ENCODE measurements around the gene ZMYND10. TPM values are rescaled to one million over a fixed set of nuclear protein-coding genes. Genes with fewer than 3 reads are reported as not detected.

ZMYND10 gene
- total RNA-seq, result not detected

DNA sequence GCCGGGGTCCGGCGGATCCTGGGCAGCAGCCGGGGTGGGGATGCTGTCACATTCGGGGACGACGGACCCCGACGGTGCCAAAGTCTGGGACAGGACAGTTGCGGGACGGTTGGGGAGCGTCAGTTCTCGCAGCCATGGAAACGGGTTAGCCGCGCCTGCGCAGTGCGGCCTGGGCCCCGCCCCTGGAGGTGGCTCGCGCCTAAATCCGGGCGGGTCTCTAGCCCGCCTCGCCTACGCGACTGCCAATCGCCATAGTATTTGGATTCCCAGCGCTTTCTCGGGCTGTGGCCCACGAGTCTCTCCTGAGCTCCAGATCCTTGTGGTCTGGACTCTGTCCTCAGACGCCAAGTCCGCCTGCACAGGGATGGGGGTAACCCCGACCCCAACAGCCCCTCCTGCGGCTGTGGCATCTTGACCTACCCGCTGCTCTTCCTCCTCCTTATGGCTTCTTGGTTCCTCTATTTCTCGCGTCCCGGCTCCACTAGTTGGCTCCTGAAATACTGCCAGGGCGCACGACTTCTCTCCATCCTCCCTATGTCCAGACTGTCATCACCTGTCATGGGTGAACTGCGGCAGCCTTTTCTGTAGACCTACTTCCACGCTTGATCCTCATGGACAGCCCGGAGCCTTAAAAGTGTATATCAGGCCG is at the start of gene ZMYND10:
Gene ZMYND10 (minus strand): TSS at position 147 of the 649 bp plus-strand sequence. CDS start 153 bp downstream, outside the sequence.
- Histone ChIP-seq H3K4me1 (peaks cover 23 to 43% (median 36%) of the 10 kb centered on the region in 4 donors), H3K27ac (peak within 1 kb of the TSS in 2 of 4 donors; percentile 2 to 29), H3K4me3 (peak within 1 kb of the TSS; percentile 18 to 47 (median 27)), H3K36me3 (no peaks in the 10 kb centered on the region), H3K27me3 (no peaks in the 10 kb centered on the region), H3K9me3 (no peaks in the 10 kb centered on the region)
- 7 to 16% methylated on average over 3 to 23 of the region's 45 CpGs for WGBS, 2 donors (ENCODE audit: low coverage in 1 of 2)
- in situ Hi-C loops (cut with MboI; ENCODE audit: low pct_ligation_motif_present in 1 of 4, low pct_unique_long_range_greater_than_20kb in 1 of 4, low sequenced_read_pairs in 3 of 4) (loop anchor here in 1 of 4 donors (10.0 kb wide), 1 partner anchor 189 kb away; no protein-coding TSS in a partner anchor), intact Hi-C loops (cut with DNase I; ENCODE audit: low total_unique reads) (loop anchor here (10.0 kb wide), 1 partner anchor 199 kb away; no protein-coding TSS in a partner anchor)
- TF ChIP-seq, protein P1, sequence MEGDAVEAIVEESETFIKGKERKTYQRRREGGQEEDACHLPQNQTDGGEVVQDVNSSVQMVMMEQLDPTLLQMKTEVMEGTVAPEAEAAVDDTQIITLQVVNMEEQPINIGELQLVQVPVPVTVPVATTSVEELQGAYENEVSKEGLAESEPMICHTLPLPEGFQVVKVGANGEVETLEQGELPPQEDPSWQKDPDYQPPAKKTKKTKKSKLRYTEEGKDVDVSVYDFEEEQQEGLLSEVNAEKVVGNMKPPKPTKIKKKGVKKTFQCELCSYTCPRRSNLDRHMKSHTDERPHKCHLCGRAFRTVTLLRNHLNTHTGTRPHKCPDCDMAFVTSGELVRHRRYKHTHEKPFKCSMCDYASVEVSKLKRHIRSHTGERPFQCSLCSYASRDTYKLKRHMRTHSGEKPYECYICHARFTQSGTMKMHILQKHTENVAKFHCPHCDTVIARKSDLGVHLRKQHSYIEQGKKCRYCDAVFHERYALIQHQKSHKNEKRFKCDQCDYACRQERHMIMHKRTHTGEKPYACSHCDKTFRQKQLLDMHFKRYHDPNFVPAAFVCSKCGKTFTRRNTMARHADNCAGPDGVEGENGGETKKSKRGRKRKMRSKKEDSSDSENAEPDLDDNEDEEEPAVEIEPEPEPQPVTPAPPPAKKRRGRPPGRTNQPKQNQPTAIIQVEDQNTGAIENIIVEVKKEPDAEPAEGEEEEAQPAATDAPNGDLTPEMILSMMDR (IDR thresholded peaks at IDR 0.05), result no peak
- TF ChIP-seq POLR2AphosphoS5 (IDR thresholded peaks at IDR 0.05), result no peak
- TF ChIP-seq POLR2A (IDR thresholded peaks at IDR 0.05), result no peak
- no peak for TF ChIP-seq EP300 (IDR thresholded peaks at IDR 0.05; ENCODE audit: low read depth)
- peak; percentile 78 for DNase-seq

DNA sequence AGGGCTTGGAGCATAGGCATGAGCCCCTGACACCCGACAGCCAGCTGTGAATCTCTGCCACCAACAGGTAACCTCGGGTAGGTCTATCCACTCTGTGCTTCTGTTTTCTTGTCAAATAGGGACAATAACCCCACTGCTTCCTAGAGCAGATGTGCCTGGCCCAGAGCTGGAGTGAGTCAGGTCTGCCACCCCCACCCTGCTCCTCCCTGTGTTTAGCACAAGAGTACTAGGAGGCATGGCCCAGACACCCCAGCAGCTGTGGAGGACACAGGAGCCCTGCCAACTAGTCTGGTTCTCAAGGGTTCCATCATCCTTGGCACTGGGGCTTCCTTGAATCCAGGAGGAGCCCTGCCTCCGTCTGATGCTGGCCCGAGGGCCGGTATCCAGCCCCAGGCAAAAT is 47.5 kb upstream of the ZMYND10 start:
- in situ Hi-C loops (cut with MboI; ENCODE audit: low pct_ligation_motif_present in 1 of 4, low pct_unique_long_range_greater_than_20kb in 1 of 4, low sequenced_read_pairs in 3 of 4), result no loop called here
- Histone ChIP-seq H3K4me1 (peaks cover 3 to 7% (median 6%) of the 10 kb centered on the region in 4 donors), H3K36me3 (no peaks in the 10 kb centered on the region), H3K27me3 (no peaks in the 10 kb centered on the region), H3K9me3 (no peaks in the 10 kb centered on the region), H3K27ac (no peak overlapping the region), H3K4me3 (no peak overlapping the region)
- TF ChIP-seq EP300 (IDR thresholded peaks at IDR 0.05; ENCODE audit: low read depth) (no peak), POLR2AphosphoS5 (IDR thresholded peaks at IDR 0.05) (no peak)
- TF ChIP-seq, protein P1 (IDR thresholded peaks at IDR 0.05), result no peak
- intact Hi-C loops (cut with DNase I; ENCODE audit: low total_unique reads), result no loop called here
- WGBS, 2 donors (ENCODE audit: low coverage in 1 of 2), result 78% methylated on average over 5 of the region's 5 CpGs; no CpG with 5 or more reads in 1 of the 2 donors
- DNase-seq, result no peak

DNA sequence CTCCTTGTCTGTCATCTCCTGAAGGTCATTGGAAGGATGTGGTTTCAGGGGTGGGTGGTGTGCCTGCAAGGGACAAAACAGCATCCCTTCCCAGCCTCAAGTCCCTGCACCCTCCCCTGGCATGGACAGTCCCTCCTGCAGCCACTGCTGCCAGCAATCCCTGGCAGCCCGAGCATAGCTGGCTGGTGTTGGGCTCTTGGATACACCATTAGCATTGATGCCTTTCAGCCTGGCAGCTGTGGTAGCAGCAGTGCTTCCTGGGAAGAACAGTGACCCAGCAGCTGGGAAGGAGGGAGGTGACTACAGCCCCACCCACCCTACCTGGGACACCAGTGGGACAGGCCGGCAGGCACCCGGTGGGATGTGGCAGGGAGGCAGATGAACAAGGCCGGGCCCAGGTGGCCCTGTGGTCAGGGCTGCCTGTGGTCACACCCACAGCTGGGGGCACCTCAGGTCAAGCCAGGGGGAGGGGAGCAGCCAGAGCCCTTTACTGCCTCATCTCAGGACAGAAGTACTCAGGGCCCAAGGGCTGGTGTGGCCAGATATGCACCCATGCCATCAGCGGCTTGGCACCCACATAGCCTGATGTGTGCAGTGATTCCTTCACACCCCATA is 46.7 kb upstream of the ZMYND10 start:
- no peaks in the 10 kb centered on the region for H3K36me3 ChIP-seq
- WGBS, 2 donors (ENCODE audit: low coverage in 1 of 2), result 65% methylated on average over 2 of the region's 5 CpGs; no CpG with 5 or more reads in 1 of the 2 donors
- H3K9me3 ChIP-seq, result no peaks in the 10 kb centered on the region
- intact Hi-C loops (cut with DNase I; ENCODE audit: low total_unique reads), result no loop called here
- no peak for DNase-seq
- peaks cover 3 to 7% (median 6%) of the 10 kb centered on the region in 4 donors for H3K4me1 ChIP-seq
- H3K27me3 ChIP-seq, result no peaks in the 10 kb centered on the region
- in situ Hi-C loops (cut with MboI; ENCODE audit: low pct_ligation_motif_present in 1 of 4, low pct_unique_long_range_greater_than_20kb in 1 of 4, low sequenced_read_pairs in 3 of 4), result no loop called here
- no peak for TF ChIP-seq POLR2AphosphoS5 (IDR thresholded peaks at IDR 0.05)
- TF ChIP-seq, protein P1 (IDR thresholded peaks at IDR 0.05), result no peak
- no peak overlapping the region for H3K4me3 ChIP-seq
- H3K27ac ChIP-seq, result no peak overlapping the region

DNA sequence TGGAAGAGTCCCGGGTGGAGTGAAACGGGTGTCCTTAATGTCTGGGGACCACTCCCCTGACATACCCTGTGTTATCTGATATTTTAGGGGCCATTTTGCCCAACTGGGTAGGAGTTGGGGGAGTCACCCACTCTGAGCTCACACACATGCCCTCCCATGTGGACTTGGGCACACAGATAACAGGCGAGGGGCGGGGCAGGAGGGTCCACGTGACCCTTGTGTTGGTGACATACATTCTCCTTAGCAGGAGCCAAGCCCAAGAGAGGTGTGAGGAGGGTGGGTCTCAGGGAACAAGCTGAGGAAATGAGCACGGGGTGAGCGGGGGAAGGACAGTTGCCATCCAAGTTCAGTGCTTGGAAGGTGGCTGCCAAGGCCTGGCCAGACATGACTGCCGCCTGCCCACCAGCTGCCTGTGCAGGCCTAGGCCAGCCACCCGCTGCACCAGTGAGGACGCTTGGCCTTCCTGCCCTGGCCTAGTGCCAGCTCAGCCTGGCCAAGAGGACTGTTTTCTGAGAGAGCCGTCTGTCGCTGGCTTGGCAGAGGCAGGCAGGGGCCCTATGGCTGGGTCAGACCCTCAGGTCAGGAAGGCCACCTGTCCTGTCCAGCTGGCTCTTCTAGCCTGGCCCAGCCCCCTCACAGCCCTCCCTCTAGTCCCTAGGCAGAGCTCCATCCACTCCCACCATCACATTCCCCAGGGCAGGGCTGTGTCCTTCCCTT is 45.1 kb upstream of the ZMYND10 start:
- no peaks in the 10 kb centered on the region for H3K36me3 ChIP-seq
- H3K4me3 ChIP-seq, result no peak overlapping the region
- no peak overlapping the region for H3K27ac ChIP-seq
- no peaks in the 10 kb centered on the region for H3K27me3 ChIP-seq
- H3K4me1 ChIP-seq, result peaks cover 3 to 7% (median 6%) of the 10 kb centered on the region in 4 donors
- peak; percentile 45 for DNase-seq
- intact Hi-C loops (cut with DNase I; ENCODE audit: low total_unique reads), result no loop called here
- 53 to 73% methylated on average over 2 to 12 of the region's 12 CpGs for WGBS, 2 donors (ENCODE audit: low coverage in 1 of 2)
- H3K9me3 ChIP-seq, result no peaks in the 10 kb centered on the region
- TF ChIP-seq EP300 (IDR thresholded peaks at IDR 0.05; ENCODE audit: low read depth), result no peak
- TF ChIP-seq POLR2A (IDR thresholded peaks at IDR 0.05), result no peak
- TF ChIP-seq, protein P1 (IDR thresholded peaks at IDR 0.05), result no peak
- in situ Hi-C loops (cut with MboI; ENCODE audit: low pct_ligation_motif_present in 1 of 4, low pct_unique_long_range_greater_than_20kb in 1 of 4, low sequenced_read_pairs in 3 of 4), result no loop called here
